ENCODE results near the gene ATP4B. TPM values are rescaled to one million over a fixed set of nuclear protein-coding genes. Genes with fewer than 3 reads are reported as not detected.

ATP4B gene
- polyA plus RNA-seq, 1 donor (not counting 4 experiments of a cell fraction or from before 2014, with no cell fraction given): not detected

DNA sequence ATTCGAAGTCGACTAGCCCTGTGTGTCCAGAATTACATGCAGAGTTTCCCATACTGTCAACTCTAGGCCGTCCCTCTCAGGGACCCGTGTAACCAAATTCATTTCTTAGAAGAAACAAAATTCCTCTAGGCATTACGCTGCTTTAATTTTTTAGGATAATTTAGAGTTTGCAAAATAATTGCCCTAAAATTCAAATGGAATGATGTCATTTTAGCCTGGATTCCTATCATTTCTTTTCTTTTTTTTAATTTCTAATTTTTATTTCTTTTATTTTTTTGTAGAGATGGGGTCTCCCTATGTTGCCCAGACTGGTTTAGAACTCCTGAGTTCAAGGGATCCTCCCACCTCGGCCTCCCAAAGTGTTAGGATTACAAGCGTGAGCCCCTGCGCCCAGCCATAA, 1.3 kb upstream of the ATP4B start:
- no peak for FAIRE-seq

GRCh38 chr13:113658836-113659235, 838 bp upstream of the ATP4B start:
- H3K79me2 ChIP-seq (ENCODE audit: control insufficient read depth, insufficient read depth, low read length): no peaks in the 10 kb centered on the region
- dilution Hi-C loops (cut with MboI; ENCODE audit: extremely low pct_ligation_motif_present, low sequenced_read_pairs): no loop called here
- H3K4me1 ChIP-seq (ENCODE audit: control insufficient read depth, extremely low read depth, insufficient read depth, low read length): peaks cover 2% of the 10 kb centered on the region
- no peak overlapping the region for H2AFZ ChIP-seq (ENCODE audit: control insufficient read depth, low read length)
- H3K9me1 ChIP-seq (ENCODE audit: control insufficient read depth, extremely low read depth, insufficient read depth, low read length): no peaks in the 10 kb centered on the region
- no peak overlapping the region for H3K27ac ChIP-seq (ENCODE audit: control insufficient read depth, insufficient read depth, low read length)
- H3K27me3 ChIP-seq (ENCODE audit: control insufficient read depth, extremely low read depth, insufficient read depth, low read length): peaks cover 20% of the 10 kb centered on the region
- H3K4me2 ChIP-seq (ENCODE audit: control insufficient read depth, extremely low read depth, insufficient read depth, low read depth, low read length): no peak overlapping the region
- TF ChIP-seq CTCF (optimal IDR thresholded peaks at IDR 0.05 in 1 of 3, IDR thresholded peaks at IDR 0.05 in 1 of 3, conservative IDR thresholded peaks at IDR 0.05 in 1 of 3; ENCODE audit: extremely low read depth in 1 of 3, insufficient read depth in 2 of 3, low read length in 3 of 3): no peak
- TF ChIP-seq EZH2 (IDR thresholded peaks at IDR 0.05; ENCODE audit: low read length): no peak
- DNase-seq (ENCODE audit: low read depth, low spot score): no peak
- FAIRE-seq: no peak
- no peak overlapping the region for H3K9ac ChIP-seq (ENCODE audit: control insufficient read depth, extremely low read depth, insufficient read depth, low read length)
- no peaks in the 10 kb centered on the region for H4K20me1 ChIP-seq (ENCODE audit: control insufficient read depth, extremely low read depth, insufficient read depth, low read length)
- H3K36me3 ChIP-seq (ENCODE audit: control insufficient read depth in 2 of 2, extremely low read depth in 1 of 2, insufficient read depth in 2 of 2, low read length in 2 of 2): no peaks in the 10 kb centered on the region
- no peaks in the 10 kb centered on the region for H3K9me3 ChIP-seq (ENCODE audit: control insufficient read depth, low read depth, low read length)
- H3K4me3 ChIP-seq (ENCODE audit: control insufficient read depth in 2 of 3, extremely low read depth in 1 of 3, insufficient read depth in 2 of 3, low read depth in 1 of 3, low read length in 3 of 3): no peak overlapping the region

More for the DNA sequence above, 1.3 kb upstream of the ATP4B start:
- peaks cover 20% of the 10 kb centered on the region for H3K27me3 ChIP-seq (ENCODE audit: control insufficient read depth, extremely low read depth, insufficient read depth, low read length)
- TF ChIP-seq EZH2 (IDR thresholded peaks at IDR 0.05; ENCODE audit: low read length): no peak
- TF ChIP-seq CTCF (optimal IDR thresholded peaks at IDR 0.05 in 1 of 3, IDR thresholded peaks at IDR 0.05 in 1 of 3, conservative IDR thresholded peaks at IDR 0.05 in 1 of 3; ENCODE audit: extremely low read depth in 1 of 3, insufficient read depth in 2 of 3, low read length in 3 of 3): no peak
- H3K4me3 ChIP-seq (ENCODE audit: control insufficient read depth in 2 of 3, extremely low read depth in 1 of 3, insufficient read depth in 2 of 3, low read depth in 1 of 3, low read length in 3 of 3): no peak overlapping the region
- dilution Hi-C loops (cut with MboI; ENCODE audit: extremely low pct_ligation_motif_present, low sequenced_read_pairs): no loop called here
- no peaks in the 10 kb centered on the region for H3K36me3 ChIP-seq (ENCODE audit: control insufficient read depth in 2 of 2, extremely low read depth in 1 of 2, insufficient read depth in 2 of 2, low read length in 2 of 2)
- H2AFZ ChIP-seq (ENCODE audit: control insufficient read depth, low read length): no peak overlapping the region
- no peaks in the 10 kb centered on the region for H3K9me3 ChIP-seq (ENCODE audit: control insufficient read depth, low read depth, low read length)
- DNase-seq (ENCODE audit: low read depth, low spot score): no peak
- H3K4me2 ChIP-seq (ENCODE audit: control insufficient read depth, extremely low read depth, insufficient read depth, low read depth, low read length): no peak overlapping the region
- H3K27ac ChIP-seq (ENCODE audit: control insufficient read depth, insufficient read depth, low read length): no peak overlapping the region
- H4K20me1 ChIP-seq (ENCODE audit: control insufficient read depth, extremely low read depth, insufficient read depth, low read length): no peaks in the 10 kb centered on the region
- no peaks in the 10 kb centered on the region for H3K9me1 ChIP-seq (ENCODE audit: control insufficient read depth, extremely low read depth, insufficient read depth, low read length)
- peaks cover 2% of the 10 kb centered on the region for H3K4me1 ChIP-seq (ENCODE audit: control insufficient read depth, extremely low read depth, insufficient read depth, low read length)
- H3K9ac ChIP-seq (ENCODE audit: control insufficient read depth, extremely low read depth, insufficient read depth, low read length): no peak overlapping the region
- H3K79me2 ChIP-seq (ENCODE audit: control insufficient read depth, insufficient read depth, low read length): no peaks in the 10 kb centered on the region

Data from keratinocyte (primary cell).